ENCODE data around the gene SLC5A10.
A peak's percentile ranks its signal among the peaks of the same experiment; 100 is the strongest.

The SLC5A10 gene

DNA sequence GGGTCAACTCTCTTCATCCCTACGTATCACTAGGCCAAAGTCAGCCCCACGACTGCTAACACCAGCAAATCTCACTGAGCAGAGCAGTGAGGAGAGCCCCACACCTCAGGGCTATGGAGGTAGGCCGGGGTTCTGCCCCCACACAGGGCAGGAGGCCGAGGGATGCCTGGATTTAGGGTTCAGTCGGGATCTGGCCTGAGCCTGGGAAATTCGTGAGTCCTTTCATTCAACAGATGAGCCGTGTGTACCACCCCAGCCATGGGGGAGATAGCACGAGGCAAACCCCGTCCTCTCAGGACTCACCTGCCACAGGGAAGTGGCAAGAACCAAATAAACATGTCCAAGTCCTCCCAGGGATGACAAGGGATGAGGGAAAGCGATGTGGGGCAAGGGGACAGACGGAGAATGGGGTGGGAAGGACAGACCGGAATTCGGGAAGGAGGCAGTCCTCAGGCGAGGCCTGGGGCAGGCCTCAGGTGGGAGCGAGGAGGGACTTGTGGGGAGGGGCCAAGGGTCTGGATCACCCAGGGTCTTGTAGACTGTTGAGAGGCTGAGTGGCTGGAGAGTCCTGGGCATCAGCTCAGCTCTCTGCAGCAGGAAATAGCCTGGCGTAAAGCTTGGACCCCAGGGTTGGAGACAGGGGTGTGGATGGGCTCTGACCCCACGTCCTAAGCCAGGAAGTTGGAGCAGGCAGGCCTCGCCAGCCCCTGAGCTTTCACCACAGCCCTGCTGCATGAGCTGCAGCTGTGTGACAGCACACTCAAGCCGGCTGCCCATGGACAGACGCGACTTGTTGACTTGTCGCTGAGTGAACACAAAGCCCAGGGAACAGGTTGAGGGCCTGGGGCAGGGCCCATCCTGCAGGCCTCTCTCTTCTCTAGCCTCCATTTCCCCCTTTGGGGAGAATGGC lies 60.5 kb downstream of the SLC5A10 start:
- no peak for DNase-seq (ENCODE audit: low read depth)
- H3K4me3 ChIP-seq (ENCODE audit: low read length) = no peak overlapping the region
- TF ChIP-seq, protein P1, sequence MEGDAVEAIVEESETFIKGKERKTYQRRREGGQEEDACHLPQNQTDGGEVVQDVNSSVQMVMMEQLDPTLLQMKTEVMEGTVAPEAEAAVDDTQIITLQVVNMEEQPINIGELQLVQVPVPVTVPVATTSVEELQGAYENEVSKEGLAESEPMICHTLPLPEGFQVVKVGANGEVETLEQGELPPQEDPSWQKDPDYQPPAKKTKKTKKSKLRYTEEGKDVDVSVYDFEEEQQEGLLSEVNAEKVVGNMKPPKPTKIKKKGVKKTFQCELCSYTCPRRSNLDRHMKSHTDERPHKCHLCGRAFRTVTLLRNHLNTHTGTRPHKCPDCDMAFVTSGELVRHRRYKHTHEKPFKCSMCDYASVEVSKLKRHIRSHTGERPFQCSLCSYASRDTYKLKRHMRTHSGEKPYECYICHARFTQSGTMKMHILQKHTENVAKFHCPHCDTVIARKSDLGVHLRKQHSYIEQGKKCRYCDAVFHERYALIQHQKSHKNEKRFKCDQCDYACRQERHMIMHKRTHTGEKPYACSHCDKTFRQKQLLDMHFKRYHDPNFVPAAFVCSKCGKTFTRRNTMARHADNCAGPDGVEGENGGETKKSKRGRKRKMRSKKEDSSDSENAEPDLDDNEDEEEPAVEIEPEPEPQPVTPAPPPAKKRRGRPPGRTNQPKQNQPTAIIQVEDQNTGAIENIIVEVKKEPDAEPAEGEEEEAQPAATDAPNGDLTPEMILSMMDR (IDR thresholded peaks at IDR 0.05; ENCODE audit: insufficient read depth, low read depth, low read length, missing control alignments) = no peak

DNA sequence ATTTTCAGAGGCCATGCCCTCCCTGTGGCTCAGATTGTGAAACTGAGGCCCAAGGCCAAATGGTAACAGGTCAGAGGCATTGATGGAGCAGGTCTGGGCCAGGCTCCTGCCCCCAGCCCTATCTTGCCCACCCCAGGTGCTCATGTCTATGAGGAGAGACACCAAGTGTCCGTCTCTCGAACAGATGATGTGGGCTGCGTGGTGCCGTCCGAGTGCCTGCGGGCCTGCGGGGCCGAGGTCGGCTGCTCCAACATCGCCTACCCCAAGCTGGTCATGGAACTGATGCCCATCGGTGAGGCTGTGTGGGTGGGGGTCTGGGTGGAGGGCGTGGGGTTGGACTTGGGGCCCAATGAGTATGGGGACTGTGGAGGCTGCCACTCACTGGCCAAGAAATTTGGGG lies 61.3 kb downstream of the SLC5A10 start:
- TF ChIP-seq, protein P1 (IDR thresholded peaks at IDR 0.05; ENCODE audit: insufficient read depth, low read depth, low read length, missing control alignments) = no peak
- no peak overlapping the region for H3K4me3 ChIP-seq (ENCODE audit: low read length)
- DNase-seq (ENCODE audit: low read depth) = no peak

DNA sequence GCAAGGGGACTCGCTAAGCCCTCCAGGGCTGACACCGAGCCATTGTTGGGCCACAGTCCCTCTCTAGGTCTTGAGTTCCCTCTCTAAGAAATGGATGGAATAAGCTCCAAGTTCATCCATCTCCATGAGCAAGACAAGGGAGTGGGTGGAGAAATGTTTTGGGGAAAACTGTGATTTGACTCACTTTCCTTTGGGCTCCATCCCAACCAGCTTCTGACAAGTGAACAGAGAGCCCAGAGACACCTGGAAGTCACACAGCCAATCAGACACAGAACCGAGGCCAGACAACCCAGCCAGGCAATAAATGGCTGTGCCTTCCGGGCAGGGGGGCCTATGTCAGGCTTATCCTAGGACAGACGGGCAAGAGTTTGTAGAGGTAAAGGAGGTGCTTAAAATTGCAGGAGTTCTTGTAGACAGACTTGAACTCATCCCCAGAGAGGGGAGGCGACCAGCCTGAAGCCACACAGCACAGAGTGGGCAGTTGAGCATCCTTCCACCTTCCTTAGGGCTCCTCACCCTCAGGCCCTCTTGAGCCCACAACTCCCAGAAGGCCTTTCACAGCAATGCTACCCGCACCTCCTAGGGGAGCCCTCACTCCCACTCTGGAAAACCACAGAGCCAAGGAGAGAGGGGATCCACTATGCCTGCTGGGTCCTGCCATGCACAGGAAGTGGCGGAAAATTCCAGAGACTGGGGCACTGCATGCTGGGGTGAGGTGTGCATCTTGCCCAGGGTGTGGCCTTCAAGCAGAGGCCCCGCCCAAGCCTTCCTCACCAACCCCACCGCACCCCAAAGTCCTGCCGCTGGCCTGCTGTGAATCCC lies 62.1 kb downstream of the SLC5A10 start:
- TF ChIP-seq, protein P1 (IDR thresholded peaks at IDR 0.05; ENCODE audit: insufficient read depth, low read depth, low read length, missing control alignments) = no peak
- H3K4me3 ChIP-seq (ENCODE audit: low read length) = no peak overlapping the region
- DNase-seq (ENCODE audit: low read depth) = no peak

DNA sequence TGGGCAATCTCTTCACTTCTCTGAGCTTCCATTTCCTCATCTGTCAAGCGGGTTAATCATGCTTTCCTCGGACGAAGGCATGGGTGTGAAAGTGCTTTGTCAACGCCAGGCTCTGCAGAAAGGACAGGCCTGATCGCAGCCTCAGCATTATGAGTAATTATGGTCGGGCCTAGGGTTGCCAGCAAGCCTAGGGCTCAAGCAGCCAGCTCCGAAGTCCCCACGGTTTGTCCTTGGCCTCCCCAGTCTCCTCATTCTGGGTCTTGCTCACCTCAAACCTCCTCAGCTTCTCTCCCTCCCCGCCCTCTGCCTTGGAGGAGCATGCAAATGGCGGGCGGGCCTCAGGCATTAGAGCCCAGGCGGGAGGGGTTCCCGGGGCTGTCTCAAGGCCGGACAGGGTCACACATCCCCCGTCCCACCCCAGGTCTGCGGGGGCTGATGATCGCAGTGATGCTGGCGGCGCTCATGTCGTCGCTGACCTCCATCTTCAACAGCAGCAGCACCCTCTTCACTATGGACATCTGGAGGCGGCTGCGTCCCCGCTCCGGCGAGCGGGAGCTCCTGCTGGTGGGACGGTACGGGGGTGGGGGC lies 62.8 kb downstream of the SLC5A10 start:
- TF ChIP-seq, protein P1 (IDR thresholded peaks at IDR 0.05; ENCODE audit: insufficient read depth, low read depth, low read length, missing control alignments) = no peak
- peak; percentile 92 for DNase-seq (ENCODE audit: low read depth)
- H3K4me3 ChIP-seq (ENCODE audit: low read length) = no peak overlapping the region

DNA sequence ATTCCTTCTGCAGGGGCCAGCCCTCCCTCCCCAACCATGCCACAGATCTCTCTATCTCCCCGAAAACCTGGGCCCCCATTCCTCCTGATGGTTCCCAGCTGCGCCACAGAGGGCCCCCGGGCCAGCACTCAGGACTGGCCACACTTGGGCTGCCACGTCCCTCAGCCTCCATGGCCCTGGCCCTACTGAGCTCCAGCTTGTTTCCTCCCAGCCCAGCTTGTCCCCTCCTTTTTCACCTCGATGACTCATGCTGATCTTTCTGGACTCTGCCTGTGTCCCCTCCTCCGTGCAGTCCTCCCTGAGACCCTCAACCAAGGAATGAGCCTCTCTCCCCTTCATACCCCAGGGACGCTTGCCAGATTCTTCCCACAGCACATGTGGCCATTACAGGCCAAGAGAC lies 63.5 kb downstream of the SLC5A10 start:
- DNase-seq (ENCODE audit: low read depth) = no peak

DNA sequence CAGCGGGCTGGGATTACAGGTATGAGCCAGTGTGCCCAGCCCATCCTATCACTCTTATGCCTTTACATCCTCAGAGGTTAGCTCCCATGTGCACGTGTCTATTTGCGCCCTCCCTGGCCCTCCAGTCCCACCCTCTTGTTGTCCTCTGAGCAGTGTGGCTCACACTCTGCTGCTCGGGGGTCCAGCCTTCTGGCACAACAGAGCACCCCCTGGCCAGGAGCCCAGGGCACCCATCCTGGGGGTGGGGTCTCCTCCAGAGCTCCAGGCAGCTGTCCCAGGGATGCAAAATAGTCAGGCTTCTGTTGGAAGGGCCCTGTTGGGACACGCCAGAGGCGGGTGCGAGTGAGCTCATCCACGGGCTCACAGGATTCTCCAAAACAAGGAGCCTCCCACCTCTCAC lies 64.3 kb downstream of the SLC5A10 start:
- TF ChIP-seq, protein P1 (IDR thresholded peaks at IDR 0.05; ENCODE audit: insufficient read depth, low read depth, low read length, missing control alignments) = no peak
- peak; percentile 66 for DNase-seq (ENCODE audit: low read depth)
- H3K4me3 ChIP-seq (ENCODE audit: low read length) = no peak overlapping the region

More for the DNA sequence above, 63.5 kb downstream of the SLC5A10 start:
- no peak overlapping the region for H3K4me3 ChIP-seq (ENCODE audit: low read length)
- TF ChIP-seq, protein P1 (IDR thresholded peaks at IDR 0.05; ENCODE audit: insufficient read depth, low read depth, low read length, missing control alignments) = no peak

All from epithelial cell of esophagus (primary cell).